Astrocyte of the spinal cord (primary cell): ENCODE results near the gene SENP2.
"Not testable (repeated sequence)": the region's sequence is repeated elsewhere in the genome, so short reads cannot be mapped to it uniquely, and the experiment has no call there.

Experiments used
- DNase-seq: peaks from one replicate; pipeline ENCODE4 v3.0.0; 2011; ENCODE audit warnings: low read depth, low spot score
- H3K4me3 ChIP-seq: 2 replicates; pipeline ENCODE4 v1.5.1; 2011; ENCODE audit warnings: low read depth, mild to moderate bottlenecking, low read length, moderate library complexity
- CTCF ChIP-seq: IDR thresholded peaks from 2 replicates; pipeline ENCODE4 v1.5.1; 2012; ENCODE audit warnings: low read depth, mild to moderate bottlenecking, low read length, inconsistent platforms
- in situ Hi-C: cut with HindIII; loops from 2 replicates; pipeline ENCODE4 v1.10.0; 2017; ENCODE audit warnings: low sequenced_read_pairs

SENP2 gene

GRCh38 chr3:185657211-185657610 lies 71.1 kb downstream of the SENP2 start:
- TF ChIP-seq CTCF, result no peak
- DNase-seq, result no peak
- in situ Hi-C loops, result no loop called here
- no peak overlapping the region for H3K4me3 ChIP-seq

GRCh38 chr3:185657691-185658503 lies 71.8 kb downstream of the SENP2 start:
- H3K4me3 ChIP-seq, result no peak overlapping the region
- no peak for TF ChIP-seq CTCF
- no peak for DNase-seq
- in situ Hi-C loops, result no loop called here

- in situ Hi-C loops, result no loop called here
- DNase-seq, result peak; percentile 97
- no peak overlapping the region for H3K4me3 ChIP-seq
- TF ChIP-seq CTCF, result no peak
These were observed 72.4 kb downstream of the SENP2 start for GRCh38 chr3:185658504-185658912.

GRCh38 chr3:185658943-185659342 lies 72.8 kb downstream of the SENP2 start:
- H3K4me3 ChIP-seq, result no peak overlapping the region
- no peak for TF ChIP-seq CTCF
- no peak for DNase-seq
- in situ Hi-C loops, result no loop called here

- no peak overlapping the region for H3K4me3 ChIP-seq
- TF ChIP-seq CTCF, result peak; percentile 100
- DNase-seq, result peak; percentile 92
- in situ Hi-C loops, result no loop called here
These were observed 74.1 kb downstream of the SENP2 start for GRCh38 chr3:185659942-185660921.

- in situ Hi-C loops, H3K4me3 ChIP-seq, DNase-seq: not testable (repeated sequence)
These were observed 75.2 kb downstream of the SENP2 start for GRCh38 chr3:185661296-185661695.

- no peak for DNase-seq
- no peak for TF ChIP-seq CTCF
- in situ Hi-C loops, result no loop called here
- H3K4me3 ChIP-seq, result no peak overlapping the region
These were observed 75.7 kb downstream of the SENP2 start for GRCh38 chr3:185661772-185662171.
